HL-60 (cell line): ENCODE data around the gene ELFN2.

Experiments
- DNase-seq, 2 experiments: peaks; one replicate each; pipeline ENCODE4 v3.0.0-alpha.2; 2010 to 2020; ENCODE audit warnings: low read depth in 1 of 2, low spot score in 1 of 2
- H3K27ac ChIP-seq: fragments of 250-450 bp; sonication (Bioruptor Pico); replicated peaks from 2 replicates; pipeline ENCODE4 v1.5.1; 2020; ENCODE audit warnings: mild to moderate bottlenecking, moderate library complexity
- H3K27me3 ChIP-seq: fragments of 250-450 bp; sonication (Bioruptor Pico); 2 replicates; pipeline ENCODE4 v1.5.1; 2021; ENCODE audit warnings: mild to moderate bottlenecking, moderate library complexity; ENCODE audit not compliant: insufficient read depth, poor library complexity, severe bottlenecking
- H3K4me3 ChIP-seq: replicated peaks from 2 replicates; pipeline ENCODE4 v1.5.1; 2011; ENCODE audit warnings: mild to moderate bottlenecking, control low read depth, low read length; ENCODE audit not compliant: insufficient read depth
- CTCF ChIP-seq: IDR thresholded peaks from one replicate; pipeline ENCODE4 v1.5.1; 2011; ENCODE audit warnings: low read length, control low read depth, inconsistent platforms; ENCODE audit not compliant: insufficient read depth
- GABPA ChIP-seq: IDR thresholded peaks from 2 replicates; pipeline ENCODE4 v1.6.1; 2012; ENCODE audit warnings: low read depth
- POLR2AphosphoS5 ChIP-seq: IDR thresholded peaks from 2 replicates; pipeline ENCODE4 v1.6.1; 2012; ENCODE audit warnings: low read depth
- SPI1 ChIP-seq: IDR thresholded peaks from 2 replicates; pipeline ENCODE4 v1.6.1; 2012; ENCODE audit warnings: low read depth, mild to moderate bottlenecking, borderline replicate concordance
- TF ChIP-seq, protein P1 (sequence below): IDR thresholded peaks from 2 replicates; pipeline ENCODE4 v1.6.1; 2012; ENCODE audit warnings: low read depth; ENCODE audit not compliant: insufficient replicate concordance

ELFN2 gene

DNA sequence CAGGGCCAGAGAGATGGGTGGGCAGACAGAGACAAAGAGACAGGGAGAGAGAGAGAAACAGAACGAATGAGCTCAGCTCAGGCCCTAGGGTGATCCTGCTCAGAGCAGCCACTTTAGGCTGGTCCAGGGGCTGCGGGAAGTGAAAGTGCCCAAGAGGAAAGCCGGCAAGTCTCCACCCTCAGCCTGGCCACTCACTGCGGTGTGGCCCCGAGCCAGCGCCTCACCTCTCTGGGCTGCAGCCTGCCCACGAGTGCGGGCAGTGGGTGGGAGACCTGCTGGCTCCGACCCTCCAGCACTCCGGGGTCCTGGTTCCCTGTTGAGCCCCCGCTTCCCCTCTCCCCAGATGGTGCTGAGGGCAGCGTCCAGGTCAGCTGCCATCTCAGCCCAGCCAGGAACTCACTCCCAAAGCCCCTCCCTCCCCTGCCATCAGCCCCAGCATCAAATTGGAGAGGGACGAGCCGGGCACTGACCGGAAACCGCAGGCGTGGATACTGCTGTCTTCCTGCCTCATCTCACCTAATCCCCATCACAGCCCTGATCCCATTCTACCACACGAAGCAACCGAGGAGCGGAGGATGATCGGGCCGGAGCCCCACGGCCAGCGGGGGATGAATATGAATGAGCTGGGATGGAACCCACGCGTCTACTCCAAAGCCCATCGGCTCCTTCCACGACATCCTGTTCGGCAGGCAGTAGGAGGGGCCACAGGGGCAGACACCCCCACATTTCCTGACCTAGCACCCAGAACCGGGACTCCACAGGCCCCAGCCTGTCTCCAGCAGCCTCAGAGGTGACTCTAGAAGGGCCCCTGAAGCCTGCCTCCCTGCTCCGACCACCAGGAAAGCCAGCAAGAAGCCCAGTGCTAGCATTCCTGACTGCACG lies 16.9 kb downstream of the ELFN2 start:
- no peak for DNase-seq
- Histone ChIP-seq H3K27me3 (peaks cover 2% of the 10 kb centered on the region), H3K4me3 (no peak overlapping the region), H3K27ac (no peak overlapping the region)
- TF ChIP-seq GABPA (no peak), POLR2AphosphoS5 (no peak), SPI1 (no peak), CTCF (no peak)
- TF ChIP-seq, protein P1, sequence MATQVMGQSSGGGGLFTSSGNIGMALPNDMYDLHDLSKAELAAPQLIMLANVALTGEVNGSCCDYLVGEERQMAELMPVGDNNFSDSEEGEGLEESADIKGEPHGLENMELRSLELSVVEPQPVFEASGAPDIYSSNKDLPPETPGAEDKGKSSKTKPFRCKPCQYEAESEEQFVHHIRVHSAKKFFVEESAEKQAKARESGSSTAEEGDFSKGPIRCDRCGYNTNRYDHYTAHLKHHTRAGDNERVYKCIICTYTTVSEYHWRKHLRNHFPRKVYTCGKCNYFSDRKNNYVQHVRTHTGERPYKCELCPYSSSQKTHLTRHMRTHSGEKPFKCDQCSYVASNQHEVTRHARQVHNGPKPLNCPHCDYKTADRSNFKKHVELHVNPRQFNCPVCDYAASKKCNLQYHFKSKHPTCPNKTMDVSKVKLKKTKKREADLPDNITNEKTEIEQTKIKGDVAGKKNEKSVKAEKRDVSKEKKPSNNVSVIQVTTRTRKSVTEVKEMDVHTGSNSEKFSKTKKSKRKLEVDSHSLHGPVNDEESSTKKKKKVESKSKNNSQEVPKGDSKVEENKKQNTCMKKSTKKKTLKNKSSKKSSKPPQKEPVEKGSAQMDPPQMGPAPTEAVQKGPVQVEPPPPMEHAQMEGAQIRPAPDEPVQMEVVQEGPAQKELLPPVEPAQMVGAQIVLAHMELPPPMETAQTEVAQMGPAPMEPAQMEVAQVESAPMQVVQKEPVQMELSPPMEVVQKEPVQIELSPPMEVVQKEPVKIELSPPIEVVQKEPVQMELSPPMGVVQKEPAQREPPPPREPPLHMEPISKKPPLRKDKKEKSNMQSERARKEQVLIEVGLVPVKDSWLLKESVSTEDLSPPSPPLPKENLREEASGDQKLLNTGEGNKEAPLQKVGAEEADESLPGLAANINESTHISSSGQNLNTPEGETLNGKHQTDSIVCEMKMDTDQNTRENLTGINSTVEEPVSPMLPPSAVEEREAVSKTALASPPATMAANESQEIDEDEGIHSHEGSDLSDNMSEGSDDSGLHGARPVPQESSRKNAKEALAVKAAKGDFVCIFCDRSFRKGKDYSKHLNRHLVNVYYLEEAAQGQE, result no peak

GRCh38 chr22:37409459-37410050 lies 17.7 kb downstream of the ELFN2 start:
- DNase-seq, result no peak
- Histone ChIP-seq H3K27me3 (peaks cover 2% of the 10 kb centered on the region), H3K4me3 (no peak overlapping the region), H3K27ac (no peak overlapping the region)
- no peak for TF ChIP-seq POLR2AphosphoS5
- no peak for TF ChIP-seq SPI1
- TF ChIP-seq, protein P1, result no peak
- TF ChIP-seq CTCF, result no peak
- TF ChIP-seq GABPA, result no peak

DNA sequence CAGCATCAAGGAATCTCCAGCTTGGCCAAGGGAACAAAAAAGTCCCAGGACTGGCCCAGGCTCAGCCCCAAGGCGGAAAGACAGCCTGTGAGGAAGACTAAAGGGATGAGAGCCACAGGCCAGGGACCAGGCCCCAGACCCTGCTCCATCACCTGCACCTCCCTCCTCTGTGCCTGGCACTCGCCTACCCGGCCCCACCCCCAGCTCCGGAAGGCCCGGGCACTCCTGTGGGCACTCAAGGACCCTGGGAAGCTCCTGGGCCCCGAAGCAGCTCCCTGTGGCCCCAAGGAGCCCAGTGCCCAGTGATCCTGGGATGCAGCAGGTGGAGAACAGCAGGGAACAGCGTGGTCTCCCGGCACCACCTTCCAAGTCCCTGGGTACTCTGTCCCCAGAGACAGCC lies 18.2 kb downstream of the ELFN2 start:
- peaks cover 2% of the 10 kb centered on the region for H3K27me3 ChIP-seq
- H3K4me3 ChIP-seq, result no peak overlapping the region
- TF ChIP-seq, protein P1, result no peak
- no peak for TF ChIP-seq GABPA
- no peak for TF ChIP-seq POLR2AphosphoS5
- TF ChIP-seq SPI1, result no peak
- no peak for TF ChIP-seq CTCF

More for the DNA sequence above, 18.2 kb downstream of the ELFN2 start:
- H3K27ac ChIP-seq, result no peak overlapping the region
- DNase-seq, result no peak
